Uterus (tissue), 4 donors: ENCODE data around the gene MAN2B1. TPM values are rescaled to one million over a fixed set of nuclear protein-coding genes. Genes with fewer than 3 reads are reported as not detected.

Experiments used
- DNase-seq, 2 donors: peaks; one replicate each; pipeline ENCODE4 v3.0.0-alpha.2; 2019 to 2020
- H3K27ac ChIP-seq, 2 donors: fragments of 200-600 bp; sonication (generic); 1 replicate in 1 of 2; 2 replicates in 1 of 2; pipeline ENCODE4 v1.5.1; 2016 to 2018
- H3K27me3 ChIP-seq, 2 donors: fragments of 200-600 bp; sonication (generic); one replicate each; pipeline ENCODE4 v1.5.1; 2018 to 2019; ENCODE audit warnings: control low read depth in 1 of 2
- H3K36me3 ChIP-seq, 2 donors: fragments of 200-600 bp; sonication (generic); one replicate each; pipeline ENCODE4 v1.5.1; 2019; ENCODE audit warnings: control low read depth in 1 of 2
- H3K4me1 ChIP-seq, 2 donors: fragments of 200-600 bp; sonication (generic); one replicate each; pipeline ENCODE4 v1.5.1; 2018 to 2019; ENCODE audit warnings: control low read depth in 1 of 2
- H3K4me3 ChIP-seq, 2 donors: fragments of 200-600 bp; sonication (generic); 1 replicate in 1 of 2; 2 replicates in 1 of 2; pipeline ENCODE4 v1.5.1; 2018 to 2019; ENCODE audit warnings: mild to moderate bottlenecking in 1 of 2
- H3K9me3 ChIP-seq, 2 donors: fragments of 200-600 bp; sonication (generic); one replicate each; pipeline ENCODE4 v1.5.1; 2019; ENCODE audit warnings: control low read depth in 1 of 2
- CTCF ChIP-seq, 4 experiments: fragments of 200-600 bp in 2 of 4; fragments of 450-650 bp in 2 of 4; sonication (generic) in 2 of 4; IDR thresholded peaks; one replicate each; pipeline ENCODE4 v1.5.1; 2016 to 2019; ENCODE audit warnings: antibody characterized with exemption in 4 of 4, mild to moderate bottlenecking in 2 of 4, moderate library complexity in 1 of 4
- POLR2A ChIP-seq, 2 donors: fragments of 450-650 bp; IDR thresholded peaks; one replicate each; pipeline ENCODE4 v1.6.1; 2016; ENCODE audit warnings: antibody characterized with exemption in 2 of 2, mild to moderate bottlenecking in 1 of 2, moderate library complexity in 1 of 2
- intact Hi-C: fragments of 100-400 bp; cut with DNase I; formaldehyde crosslinking; loops from one replicate; pipeline ENCODE4 v1.15.1; 2023; ENCODE audit warnings: low total_unique reads
- total RNA-seq, 4 donors: library from RNA; depleted of rRNA in 3 of 4; stranded (reverse); fragments of >200 nt in 3 of 4; gene quantifications; one replicate each; pipeline versions ENCODE4 v1.1.0 to v1.2.4, GENCODE V29; 2014 to 2023
- donor health status: DM: yes; HTN: yes; CAD: no.

The MAN2B1 gene
- total RNA-seq, 4 donors from 2014 or later = 15.9 to 54.1 (median 42.8) TPM

GRCh38 chr19:12689581-12690216 lies 23.2 kb upstream of the MAN2B1 start:
- H3K4me3 ChIP-seq = no peak overlapping the region
- TF ChIP-seq CTCF (IDR thresholded peaks at IDR 0.05) = no peak
- DNase-seq = no peak
- H3K4me1 ChIP-seq = no peaks in the 10 kb centered on the region
- no peak overlapping the region for H3K27ac ChIP-seq
- no peaks in the 10 kb centered on the region for H3K36me3 ChIP-seq
- no peaks in the 10 kb centered on the region for H3K27me3 ChIP-seq
- no peaks in the 10 kb centered on the region for H3K9me3 ChIP-seq
- intact Hi-C loops = no loop called here

GRCh38 chr19:12689012-12689411 lies 22.5 kb upstream of the MAN2B1 start:
- no peaks in the 10 kb centered on the region for H3K4me1 ChIP-seq
- no peak overlapping the region for H3K27ac ChIP-seq
- no peaks in the 10 kb centered on the region for H3K27me3 ChIP-seq
- no peaks in the 10 kb centered on the region for H3K36me3 ChIP-seq
- no peak overlapping the region for H3K4me3 ChIP-seq
- no peak for DNase-seq
- no peaks in the 10 kb centered on the region for H3K9me3 ChIP-seq
- TF ChIP-seq CTCF (IDR thresholded peaks at IDR 0.05) (no peak), POLR2A (IDR thresholded peaks at IDR 0.05) (no peak)
- intact Hi-C loops = no loop called here

- Histone ChIP-seq H3K27me3 (no peaks in the 10 kb centered on the region), H3K4me1 (no peaks in the 10 kb centered on the region), H3K27ac (no peak within 1 kb of the TSS), H3K36me3 (no peaks in the 10 kb centered on the region), H3K4me3 (no peak within 1 kb of the TSS), H3K9me3 (no peaks in the 10 kb centered on the region)
- intact Hi-C loops = no loop called here
- DNase-seq = no peak
- TF ChIP-seq POLR2A (IDR thresholded peaks at IDR 0.05) = no peak
- no peak for TF ChIP-seq CTCF (IDR thresholded peaks at IDR 0.05)
Measured at GRCh38 chr19:12687496-12688196, 21.1 kb upstream of the MAN2B1 start, which contains the start of gene GNG14. Gene GNG14 (plus strand): TSS chr19:12687998. CDS start chr19:12688049, 51 bp downstream.

GRCh38 chr19:12685831-12686230 lies 19.3 kb upstream of the MAN2B1 start:
- Histone ChIP-seq H3K27me3 (no peaks in the 10 kb centered on the region), H3K27ac (no peak overlapping the region), H3K36me3 (no peaks in the 10 kb centered on the region), H3K9me3 (no peaks in the 10 kb centered on the region), H3K4me3 (no peak overlapping the region), H3K4me1 (no peaks in the 10 kb centered on the region)
- TF ChIP-seq POLR2A (IDR thresholded peaks at IDR 0.05) (no peak), CTCF (IDR thresholded peaks at IDR 0.05) (no peak)
- no peak for DNase-seq
- intact Hi-C loops = no loop called here
